Measurements from ENCODE around the gene OCSTAMP.

Gene OCSTAMP, protein sequence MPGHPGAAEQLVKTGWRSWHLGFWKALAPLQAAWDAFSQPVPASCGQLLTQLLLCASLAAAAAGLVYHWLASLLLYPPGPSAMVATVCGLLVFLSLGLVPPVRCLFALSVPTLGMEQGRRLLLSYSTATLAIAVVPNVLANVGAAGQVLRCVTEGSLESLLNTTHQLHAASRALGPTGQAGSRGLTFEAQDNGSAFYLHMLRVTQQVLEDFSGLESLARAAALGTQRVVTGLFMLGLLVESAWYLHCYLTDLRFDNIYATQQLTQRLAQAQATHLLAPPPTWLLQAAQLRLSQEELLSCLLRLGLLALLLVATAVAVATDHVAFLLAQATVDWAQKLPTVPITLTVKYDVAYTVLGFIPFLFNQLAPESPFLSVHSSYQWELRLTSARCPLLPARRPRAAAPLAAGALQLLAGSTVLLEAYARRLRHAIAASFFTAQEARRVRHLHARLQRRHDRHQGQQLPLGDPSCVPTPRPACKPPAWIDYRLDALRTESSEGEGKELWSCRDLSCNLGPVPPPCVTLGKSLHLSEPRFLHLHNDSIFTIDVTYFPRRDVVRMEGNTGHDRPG

DNA sequence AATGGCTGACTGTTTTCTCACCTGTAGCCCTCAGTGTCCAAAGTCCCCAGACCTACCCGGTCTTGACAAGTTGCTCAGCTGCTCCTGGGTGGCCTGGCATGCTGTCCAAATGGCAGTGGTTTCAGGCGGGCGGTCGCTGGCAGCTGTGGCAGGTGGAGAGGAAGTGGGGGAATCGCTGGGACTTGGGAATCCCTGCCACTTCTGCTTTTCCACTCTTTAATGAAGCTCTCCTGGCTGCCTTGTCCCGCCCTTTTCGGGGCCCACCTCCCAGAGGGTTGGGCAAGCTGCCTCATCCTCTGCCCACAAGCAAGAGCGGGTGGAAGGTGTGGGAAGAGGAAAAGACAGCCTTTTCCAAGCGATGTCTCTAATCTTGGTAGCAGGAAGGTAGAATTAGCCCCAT is at the start of gene OCSTAMP:
Gene OCSTAMP, minus strand, starts transcription at position 194 of the 400 bp plus-strand sequence. Its CDS starts 94 bp downstream, at position 100.
- in situ Hi-C loops (cut with MboI; ENCODE audit: low pct_unique_long_range_greater_than_20kb, low sequenced_read_pairs, unreplicated experiment) = no loop called here
- no peak for DNase-seq (ENCODE audit: low spot score)

DNA sequence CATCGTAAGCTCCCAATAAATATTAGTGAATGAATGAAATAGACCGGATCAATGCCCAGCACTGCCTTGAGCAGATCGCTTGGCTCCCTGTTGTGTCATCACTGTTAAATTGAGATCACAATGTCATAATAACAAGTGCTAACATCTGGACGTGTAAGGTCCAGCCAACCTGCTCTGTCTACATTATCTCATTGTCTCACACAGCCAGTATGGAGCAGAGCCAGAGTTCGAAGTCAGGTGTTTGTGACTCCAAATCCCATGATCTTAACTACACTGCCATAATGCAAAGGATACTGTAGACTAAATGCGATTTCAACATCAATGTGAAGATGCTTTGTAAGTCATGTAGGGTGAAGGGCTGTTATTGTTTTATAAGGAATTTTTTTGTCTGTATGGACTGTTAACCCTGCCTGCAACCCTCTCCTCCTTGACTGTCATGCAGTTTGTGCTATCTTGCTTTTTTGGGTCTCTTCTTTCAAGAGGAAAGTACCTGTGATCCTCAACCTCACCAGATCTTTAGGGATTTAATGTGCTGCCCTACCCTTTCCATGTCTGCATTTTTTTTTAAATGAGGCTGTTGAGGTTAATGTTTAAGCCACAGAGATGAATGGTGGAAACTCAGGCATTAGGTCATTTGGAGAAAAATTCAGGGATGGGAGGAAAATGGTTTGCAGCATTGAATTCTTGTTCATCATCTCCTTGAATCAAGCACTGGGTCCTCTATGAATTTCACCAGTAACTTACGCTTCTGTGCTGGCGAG is 49.0 kb upstream of the OCSTAMP start:
- no peak for DNase-seq (ENCODE audit: low spot score)
- in situ Hi-C loops (cut with MboI; ENCODE audit: low pct_unique_long_range_greater_than_20kb, low sequenced_read_pairs, unreplicated experiment) = no loop called here
- TF ChIP-seq, protein P1, sequence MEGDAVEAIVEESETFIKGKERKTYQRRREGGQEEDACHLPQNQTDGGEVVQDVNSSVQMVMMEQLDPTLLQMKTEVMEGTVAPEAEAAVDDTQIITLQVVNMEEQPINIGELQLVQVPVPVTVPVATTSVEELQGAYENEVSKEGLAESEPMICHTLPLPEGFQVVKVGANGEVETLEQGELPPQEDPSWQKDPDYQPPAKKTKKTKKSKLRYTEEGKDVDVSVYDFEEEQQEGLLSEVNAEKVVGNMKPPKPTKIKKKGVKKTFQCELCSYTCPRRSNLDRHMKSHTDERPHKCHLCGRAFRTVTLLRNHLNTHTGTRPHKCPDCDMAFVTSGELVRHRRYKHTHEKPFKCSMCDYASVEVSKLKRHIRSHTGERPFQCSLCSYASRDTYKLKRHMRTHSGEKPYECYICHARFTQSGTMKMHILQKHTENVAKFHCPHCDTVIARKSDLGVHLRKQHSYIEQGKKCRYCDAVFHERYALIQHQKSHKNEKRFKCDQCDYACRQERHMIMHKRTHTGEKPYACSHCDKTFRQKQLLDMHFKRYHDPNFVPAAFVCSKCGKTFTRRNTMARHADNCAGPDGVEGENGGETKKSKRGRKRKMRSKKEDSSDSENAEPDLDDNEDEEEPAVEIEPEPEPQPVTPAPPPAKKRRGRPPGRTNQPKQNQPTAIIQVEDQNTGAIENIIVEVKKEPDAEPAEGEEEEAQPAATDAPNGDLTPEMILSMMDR (IDR thresholded peaks at IDR 0.05; ENCODE audit: extremely low read depth, insufficient read depth, missing control alignments) = no peak

More for the DNA sequence above, at the start of gene OCSTAMP:
- TF ChIP-seq, protein P1 (IDR thresholded peaks at IDR 0.05; ENCODE audit: extremely low read depth, insufficient read depth, missing control alignments) = no peak

DNA sequence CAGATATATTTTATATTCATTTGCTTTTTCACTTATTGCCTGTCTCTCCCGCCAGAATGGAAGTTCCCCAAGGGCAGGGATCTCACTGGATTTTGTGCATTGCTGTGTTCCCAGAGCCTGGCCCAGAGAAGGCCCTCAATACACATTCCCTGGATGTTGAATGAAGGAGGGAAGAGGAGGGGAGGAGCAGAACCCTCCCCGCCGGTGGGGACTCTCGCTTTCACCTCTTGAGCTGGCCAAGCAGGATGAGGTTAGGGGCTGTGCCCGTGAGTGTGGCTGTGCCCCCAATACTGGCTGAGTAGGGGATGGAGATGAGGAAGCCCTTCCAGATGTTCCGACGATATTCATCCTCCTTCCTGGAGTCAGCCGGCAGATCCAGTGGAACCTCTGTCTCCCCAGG is 45.5 kb upstream of the OCSTAMP start:
- no peak for DNase-seq (ENCODE audit: low spot score)
- in situ Hi-C loops (cut with MboI; ENCODE audit: low pct_unique_long_range_greater_than_20kb, low sequenced_read_pairs, unreplicated experiment) = no loop called here
- TF ChIP-seq, protein P1 (IDR thresholded peaks at IDR 0.05; ENCODE audit: extremely low read depth, insufficient read depth, missing control alignments) = no peak

DNA sequence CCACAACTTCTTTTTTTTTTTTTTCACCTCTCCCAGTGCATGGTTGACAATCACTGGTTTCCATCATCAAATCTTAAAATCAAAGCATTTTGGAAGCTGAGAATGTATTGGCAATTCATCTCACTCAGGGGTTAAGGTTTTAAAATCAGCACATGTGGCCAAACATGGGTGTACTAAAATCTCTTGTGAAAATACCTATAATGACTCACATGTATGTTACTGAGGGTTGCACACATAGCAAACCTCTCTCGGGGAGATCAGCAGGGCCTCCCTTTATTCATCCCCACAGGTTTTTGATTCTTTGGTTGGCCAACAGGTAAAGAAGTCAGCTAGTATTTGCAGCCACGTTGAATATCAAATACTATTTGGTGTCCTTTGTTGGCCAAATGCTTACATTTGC is 44.3 kb upstream of the OCSTAMP start:
- in situ Hi-C loops (cut with MboI; ENCODE audit: low pct_unique_long_range_greater_than_20kb, low sequenced_read_pairs, unreplicated experiment) = no loop called here
- TF ChIP-seq, protein P1 (IDR thresholded peaks at IDR 0.05; ENCODE audit: extremely low read depth, insufficient read depth, missing control alignments) = no peak
- no peak for DNase-seq (ENCODE audit: low spot score)

DNA sequence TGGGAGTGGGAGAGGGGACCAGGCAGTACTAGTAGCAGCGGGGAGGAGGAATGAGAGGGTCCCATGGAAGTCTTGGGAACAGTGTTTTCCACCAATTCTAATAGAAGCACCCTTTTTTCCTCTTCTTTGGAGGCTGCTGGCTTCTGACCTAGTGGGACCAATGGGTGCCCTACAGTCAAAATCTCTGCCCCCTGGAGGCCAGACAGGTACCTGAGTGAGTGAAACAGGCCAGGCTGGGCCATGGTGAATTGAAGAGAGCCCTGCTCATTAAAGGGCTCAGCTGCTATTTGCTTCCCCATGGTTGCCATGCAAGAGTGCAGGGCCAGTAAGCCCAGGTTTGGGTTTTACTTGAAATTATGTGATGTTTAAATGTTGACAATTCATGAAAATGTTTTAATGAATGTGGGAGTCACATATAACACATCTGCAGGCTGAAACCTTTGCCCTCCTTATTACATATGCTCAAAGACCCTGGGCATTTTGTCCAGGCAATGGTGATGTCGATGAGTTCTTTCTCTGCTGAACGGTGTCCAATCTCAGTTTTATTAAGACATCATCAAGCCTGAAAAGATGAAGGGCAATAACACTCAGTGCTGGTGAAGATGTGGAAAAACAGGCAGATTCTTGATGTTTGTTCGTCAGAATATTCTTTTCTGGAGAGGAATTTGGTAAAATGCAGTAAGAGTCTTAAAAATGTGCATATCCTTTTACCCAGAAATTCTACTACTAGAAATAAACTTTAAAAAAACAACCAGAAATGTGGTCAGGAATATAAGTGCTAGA is 42.3 kb upstream of the OCSTAMP start:
- no peak for DNase-seq (ENCODE audit: low spot score)
- TF ChIP-seq, protein P1 (IDR thresholded peaks at IDR 0.05; ENCODE audit: extremely low read depth, insufficient read depth, missing control alignments) = peak; percentile 27
- in situ Hi-C loops (cut with MboI; ENCODE audit: low pct_unique_long_range_greater_than_20kb, low sequenced_read_pairs, unreplicated experiment) = no loop called here

DNA sequence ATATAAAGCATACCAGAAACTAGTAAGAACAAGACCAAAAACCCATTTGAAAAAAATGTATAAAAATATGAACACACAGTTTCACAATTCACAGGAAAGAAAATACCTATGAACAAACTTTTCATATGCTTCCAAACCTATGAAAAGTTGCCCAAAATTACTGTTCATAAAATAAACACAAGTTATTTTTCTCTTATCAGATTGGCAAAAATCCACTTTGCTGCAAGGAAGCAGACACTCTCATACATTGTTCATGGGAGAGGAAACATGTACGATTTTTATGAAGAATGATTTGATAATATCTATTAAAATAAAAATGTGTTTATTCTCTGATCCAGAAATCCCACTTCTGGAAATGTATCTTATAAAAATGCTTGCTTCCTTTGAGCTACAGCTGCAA is 40.0 kb upstream of the OCSTAMP start:
- in situ Hi-C loops (cut with MboI; ENCODE audit: low pct_unique_long_range_greater_than_20kb, low sequenced_read_pairs, unreplicated experiment) = no loop called here
- DNase-seq (ENCODE audit: low spot score) = no peak
- TF ChIP-seq, protein P1 (IDR thresholded peaks at IDR 0.05; ENCODE audit: extremely low read depth, insufficient read depth, missing control alignments) = no peak

Data from GM13977 (cell line).